SK-N-SH (cell line): ENCODE measurements around the gene REEP1. TPM values are rescaled to one million over a fixed set of nuclear protein-coding genes. Genes with fewer than 3 reads are reported as not detected.
A peak's percentile ranks its signal among the peaks of the same experiment; 100 is the strongest.

ENCODE experiments used
- CTCF ChIA-PET: fragments of 300-600, 350-600 bp; formaldehyde crosslinking; extraction: SDS; loops from one replicate; lab custom pipeline; 2021; lab: Yijun Ruan, JAX
- POLR2A ChIA-PET: fragments of 350-600 bp; sonication (Branson Sonifier 250); formaldehyde crosslinking; extraction: SDS; loops from one replicate; lab custom pipeline; 2020; ENCODE audit warnings: antibody characterized with exemption, inconsistent platforms; lab: Yijun Ruan, JAX
- DNase-seq: peaks from one replicate; pipeline ENCODE4 v3.0.0; 2012
- H2AFZ ChIP-seq: fragments of 200-600 bp; sonication (generic); 2 replicates; pipeline ENCODE4 v1.8.1; 2016; ENCODE audit warnings: antibody characterized with exemption, mild to moderate bottlenecking, low read depth
- H3F3A ChIP-seq: fragments of 200-600 bp; sonication (generic); replicated peaks from 2 replicates; pipeline ENCODE3; 2016; ENCODE audit warnings: antibody characterized with exemption, mild to moderate bottlenecking; ENCODE audit not compliant: insufficient read depth
- H3K27ac ChIP-seq, 2 experiments: fragments of 200-500 bp in 1 of 2; fragments of 200-600 bp in 1 of 2; sonication (Bioruptor generic) in 1 of 2; sonication (generic), shearing (Covaris generic) in 1 of 2; 2 replicates each; pipeline versions ENCODE4 v1.5.1 to v1.6.1; 2014 to 2016; ENCODE audit warnings: low read depth in 2 of 2, inconsistent platforms in 1 of 2, low read length in 1 of 2, mild to moderate bottlenecking in 1 of 2, mixed read lengths in 1 of 2
- H3K27me3 ChIP-seq: fragments of 200-600 bp; sonication (generic), shearing (Covaris generic); 2 replicates; pipeline ENCODE4 v1.6.1; 2016; ENCODE audit warnings: mixed run types; ENCODE audit not compliant: insufficient read depth
- H3K36me3 ChIP-seq, 2 experiments: fragments of 200-500 bp in 1 of 2; fragments of 200-600 bp in 1 of 2; sonication (Bioruptor generic) in 1 of 2; sonication (generic) in 1 of 2; replicated peaks in 1 of 2; 2 replicates each; pipeline versions ENCODE3 to v1.5.1; 2014 to 2016; ENCODE audit warnings: low read length in 1 of 2, mild to moderate bottlenecking in 1 of 2; ENCODE audit not compliant: insufficient read depth in 2 of 2, control insufficient read depth in 1 of 2
- H3K4me1 ChIP-seq, 2 experiments: fragments of 200-500 bp in 1 of 2; fragments of 200-600 bp in 1 of 2; sonication (Bioruptor generic) in 1 of 2; sonication (generic), shearing (Covaris generic) in 1 of 2; 2 replicates each; pipeline versions ENCODE4 v1.5.1 to v1.6.1; 2014 to 2016; ENCODE audit warnings: low read depth in 1 of 2, low read length in 1 of 2, mixed run types in 1 of 2; ENCODE audit not compliant: insufficient read depth in 2 of 2, control insufficient read depth in 1 of 2
- H3K4me2 ChIP-seq: fragments of 200-600 bp; sonication (generic), shearing (Covaris generic); 2 replicates; pipeline ENCODE4 v1.6.1; 2017; ENCODE audit warnings: mixed run types
- H3K4me3 ChIP-seq, 2 experiments: fragments of 200-500 bp in 1 of 2; fragments of 200-600 bp in 1 of 2; sonication (Bioruptor generic) in 1 of 2; sonication (generic), shearing (Covaris generic) in 1 of 2; 2 replicates each; pipeline versions ENCODE4 v1.5.1 to v1.8.1; 2014 to 2016; ENCODE audit warnings: low read depth in 2 of 2, inconsistent platforms in 1 of 2, low read length in 1 of 2, mild to moderate bottlenecking in 1 of 2, mixed read lengths in 1 of 2, moderate library complexity in 1 of 2
- H3K79me2 ChIP-seq: fragments of 200-600 bp; sonication (generic); 2 replicates; pipeline ENCODE4 v1.8.1; 2017; ENCODE audit warnings: mild to moderate bottlenecking; ENCODE audit not compliant: insufficient read depth
- H3K9ac ChIP-seq: fragments of 200-600 bp; sonication (generic); 2 replicates; pipeline ENCODE4 v1.6.1; 2017; ENCODE audit warnings: mixed run types
- H3K9me2 ChIP-seq: fragments of 200-600 bp; sonication (generic); 2 replicates; pipeline ENCODE4 v1.6.1; 2017; ENCODE audit warnings: mixed run types
- H3K9me3 ChIP-seq: fragments of 200-600 bp; sonication (generic); 2 replicates; pipeline ENCODE4 v1.6.1; 2017; ENCODE audit warnings: mixed run types, mild to moderate bottlenecking, moderate library complexity
- H4K20me1 ChIP-seq: fragments of 200-600 bp; sonication (generic); 2 replicates; pipeline ENCODE4 v1.6.1; 2017; ENCODE audit warnings: mild to moderate bottlenecking, mixed run types; ENCODE audit not compliant: insufficient read depth
- CHD2 ChIP-seq: fragments of 150-350 bp; IDR thresholded peaks from 2 replicates; pipeline ENCODE4 v1.6.1; 2018; ENCODE audit warnings: low read length; ENCODE audit not compliant: partially characterized antibody
- EZH2phosphoT487 ChIP-seq: fragments of 200-600 bp; sonication (generic); IDR thresholded peaks from 2 replicates; pipeline ENCODE4 v1.6.1; 2017; ENCODE audit warnings: low read depth, mixed run types, mild to moderate bottlenecking, antibody characterized with exemption, moderate library complexity, borderline replicate concordance
- GABPA ChIP-seq: IDR thresholded peaks from 2 replicates; pipeline ENCODE4 v1.4.0; 2012; ENCODE audit warnings: low read depth, mild to moderate bottlenecking
- IRF3 ChIP-seq: fragments of 150-350 bp; IDR thresholded peaks from 2 replicates; pipeline ENCODE4 v1.6.1; 2016; ENCODE audit warnings: mild to moderate bottlenecking, low read depth, low read length
- JUND ChIP-seq: IDR thresholded peaks from 2 replicates; pipeline ENCODE4 v1.4.0; 2012
- NFIC ChIP-seq: IDR thresholded peaks from 2 replicates; pipeline ENCODE4 v1.4.0; 2012; ENCODE audit warnings: borderline replicate concordance
- PBX3 ChIP-seq: IDR thresholded peaks from 2 replicates; pipeline ENCODE4; 2012
- RAD21 ChIP-seq: IDR thresholded peaks from 2 replicates; pipeline ENCODE4 v1.6.1; 2012; ENCODE audit warnings: mild to moderate bottlenecking, low read length
- RCOR1 ChIP-seq: fragments of 150-350 bp; IDR thresholded peaks from 2 replicates; pipeline ENCODE4 v1.6.1; 2017; ENCODE audit warnings: antibody characterized with exemption, low read length
- RFX5 ChIP-seq: IDR thresholded peaks from 2 replicates; pipeline ENCODE4 v1.6.1; 2012; ENCODE audit warnings: mild to moderate bottlenecking, improper control_type of control experiment, low read length
- TEAD4 ChIP-seq: IDR thresholded peaks from 2 replicates; pipeline ENCODE4 v1.4.0; 2012; ENCODE audit warnings: mild to moderate bottlenecking, borderline replicate concordance; ENCODE audit not compliant: insufficient read depth
- USF2 ChIP-seq: fragments of 150-350 bp; IDR thresholded peaks from 2 replicates; pipeline ENCODE4 v1.6.1; 2017; ENCODE audit warnings: antibody characterized with exemption, low read length, low read depth, borderline replicate concordance
- ZBTB33 ChIP-seq: IDR thresholded peaks from 2 replicates; pipeline ENCODE4 v1.4.0; 2012; ENCODE audit warnings: low read depth, borderline replicate concordance
- WGBS: methylation state at CpG from one replicate; pipeline ENCODE4 v1.1.6; 2017; ENCODE audit warnings: low lambda C conversion rate; 5-methylcytosine and 5-hydroxymethylcytosine counted together
- polyA plus RNA-seq, 3 experiments: library from polyadenylated mRNA; depleted of rRNA; stranded (reverse); fragments of >200 nt; gene quantifications; 2 replicates each; pipeline ENCODE4 v1.2.3, GENCODE V29; 2012
- TF ChIP-seq, protein P1 (sequence below): IDR thresholded peaks from 2 replicates; pipeline ENCODE4 v1.4.0; 2012; ENCODE audit warnings: low read depth

REEP1 gene
- polyA plus RNA-seq, 1 of the 3 experiments (the other 2 are of a cell fraction), result 0.13 TPM

- ChIA-PET POLR2A (no interaction called here), CTCF (interaction anchor here (0.6 to 2.7 kb wide), 3 partner anchors 37 to 594 kb away, joined by 3 to 13 read pairs (median 4); no protein-coding TSS in a partner anchor)
- 61% methylated on average over 14 of the region's 15 CpGs for WGBS
- no peaks in the 10 kb centered on the region for H3K36me3 ChIP-seq
- H3K9me3 ChIP-seq, result no peaks in the 10 kb centered on the region
- no peak overlapping the region for H2AFZ ChIP-seq
- H3K9ac ChIP-seq, result no peak overlapping the region
- peaks cover 0 to 13% of the 10 kb centered on the region in 2 experiments; a peak in 1 of 4 replicates for H3K4me1 ChIP-seq
- DNase-seq, result peak; percentile 32
- H3K4me3 ChIP-seq, result peak overlapping the region in 1 of 2 experiments; percentile 46; a peak in 2 of 4 replicates
- no peaks in the 10 kb centered on the region for H3F3A ChIP-seq
- H3K4me2 ChIP-seq, result no peak overlapping the region
- H3K79me2 ChIP-seq, result no peaks in the 10 kb centered on the region
- peaks cover 32% of the 10 kb centered on the region for H3K27me3 ChIP-seq
- TF ChIP-seq PBX3, result no peak
- TF ChIP-seq RCOR1, result no peak
- TF ChIP-seq IRF3, result no peak
- TF ChIP-seq RFX5, result no peak
- TF ChIP-seq EZH2phosphoT487, result no peak
- no peak for TF ChIP-seq TEAD4
- TF ChIP-seq RAD21, result no peak
- TF ChIP-seq, protein P1, sequence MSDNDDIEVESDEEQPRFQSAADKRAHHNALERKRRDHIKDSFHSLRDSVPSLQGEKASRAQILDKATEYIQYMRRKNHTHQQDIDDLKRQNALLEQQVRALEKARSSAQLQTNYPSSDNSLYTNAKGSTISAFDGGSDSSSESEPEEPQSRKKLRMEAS, result no peak
- no peak for TF ChIP-seq CHD2
- TF ChIP-seq GABPA, result no peak
- no peak for TF ChIP-seq JUND
- TF ChIP-seq USF2, result no peak
- no peak for TF ChIP-seq ZBTB33
- no peak for TF ChIP-seq NFIC
- no peaks in the 10 kb centered on the region for H3K9me2 ChIP-seq
- no peaks in the 10 kb centered on the region for H4K20me1 ChIP-seq
- H3K27ac ChIP-seq, result no peak overlapping the region
Measured at GRCh38 chr2:86335865-86336674, 1.4 kb downstream of the REEP1 start.
